Astrocyte (in vitro differentiated cells and primary cell): Measurements from ENCODE around the gene P2RX5.

Experiments used
- CTCF ChIP-seq: IDR thresholded peaks from 2 replicates; pipeline ENCODE4 v1.5.1; 2011; ENCODE audit warnings: low read depth, mild to moderate bottlenecking, inconsistent platforms, low read length, moderate library complexity; ENCODE audit not compliant: insufficient read depth
- EZH2 ChIP-seq: IDR thresholded peaks from 2 replicates; pipeline ENCODE4 v1.6.1; 2012; ENCODE audit warnings: mild to moderate bottlenecking, low read length, inconsistent platforms; ENCODE audit not compliant: insufficient read depth

- no peak for TF ChIP-seq CTCF
- TF ChIP-seq EZH2: no peak
These were observed 10.8 kb downstream of the P2RX5 start for GRCh38 chr17:3685174-3685573.
